Upper lobe of left lung (tissue), 4 donors: ENCODE data around the gene KLF17.
"Not testable (repeated sequence)": the region's sequence is repeated elsewhere in the genome, so short reads cannot be mapped to it uniquely, and the experiment has no call there.

Source experiments
- POLR2A ChIP-seq, 4 donors: fragments of 450-650 bp; IDR thresholded peaks; one replicate each; pipeline ENCODE4 v1.5.1; 2016 to 2017; ENCODE audit warnings: antibody characterized with exemption in 4 of 4, mild to moderate bottlenecking in 2 of 4
- POLR2AphosphoS5 ChIP-seq, 2 donors: sonication (generic); formaldehyde crosslinking; IDR thresholded peaks; one replicate each; pipeline ENCODE4 v1.5.1; 2017; ENCODE audit warnings: antibody characterized with exemption in 2 of 2
- TF ChIP-seq, protein P1 (sequence below), 6 experiments: fragments of 450-650 bp in 4 of 6; fragments of 200-600 bp in 2 of 6; sonication (generic) in 2 of 6; IDR thresholded peaks; one replicate each; pipeline ENCODE4 v1.5.1; 2016 to 2019; ENCODE audit warnings: antibody characterized with exemption in 6 of 6

- TF ChIP-seq POLR2AphosphoS5, POLR2A (IDR thresholded peaks at IDR 0.05): not testable (repeated sequence)
- TF ChIP-seq, protein P1, sequence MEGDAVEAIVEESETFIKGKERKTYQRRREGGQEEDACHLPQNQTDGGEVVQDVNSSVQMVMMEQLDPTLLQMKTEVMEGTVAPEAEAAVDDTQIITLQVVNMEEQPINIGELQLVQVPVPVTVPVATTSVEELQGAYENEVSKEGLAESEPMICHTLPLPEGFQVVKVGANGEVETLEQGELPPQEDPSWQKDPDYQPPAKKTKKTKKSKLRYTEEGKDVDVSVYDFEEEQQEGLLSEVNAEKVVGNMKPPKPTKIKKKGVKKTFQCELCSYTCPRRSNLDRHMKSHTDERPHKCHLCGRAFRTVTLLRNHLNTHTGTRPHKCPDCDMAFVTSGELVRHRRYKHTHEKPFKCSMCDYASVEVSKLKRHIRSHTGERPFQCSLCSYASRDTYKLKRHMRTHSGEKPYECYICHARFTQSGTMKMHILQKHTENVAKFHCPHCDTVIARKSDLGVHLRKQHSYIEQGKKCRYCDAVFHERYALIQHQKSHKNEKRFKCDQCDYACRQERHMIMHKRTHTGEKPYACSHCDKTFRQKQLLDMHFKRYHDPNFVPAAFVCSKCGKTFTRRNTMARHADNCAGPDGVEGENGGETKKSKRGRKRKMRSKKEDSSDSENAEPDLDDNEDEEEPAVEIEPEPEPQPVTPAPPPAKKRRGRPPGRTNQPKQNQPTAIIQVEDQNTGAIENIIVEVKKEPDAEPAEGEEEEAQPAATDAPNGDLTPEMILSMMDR (IDR thresholded peaks at IDR 0.05) = not testable (repeated sequence)
Measured at GRCh38 chr1:44117272-44117671, 1.3 kb upstream of the KLF17 start.
